Activated T-cell treated with anti-CD3 and anti-CD28 coated beads for 1 hour (primary cell): ENCODE data around the gene RPTOR.
"Not testable (repeated sequence)": the region's sequence is repeated elsewhere in the genome, so short reads cannot be mapped to it uniquely, and the experiment has no call there.

ENCODE experiments used
- DNase-seq: peaks from one replicate; pipeline ENCODE4 v3.0.0-alpha.2; 2020; ENCODE audit warnings: low read depth

The RPTOR gene

DNA sequence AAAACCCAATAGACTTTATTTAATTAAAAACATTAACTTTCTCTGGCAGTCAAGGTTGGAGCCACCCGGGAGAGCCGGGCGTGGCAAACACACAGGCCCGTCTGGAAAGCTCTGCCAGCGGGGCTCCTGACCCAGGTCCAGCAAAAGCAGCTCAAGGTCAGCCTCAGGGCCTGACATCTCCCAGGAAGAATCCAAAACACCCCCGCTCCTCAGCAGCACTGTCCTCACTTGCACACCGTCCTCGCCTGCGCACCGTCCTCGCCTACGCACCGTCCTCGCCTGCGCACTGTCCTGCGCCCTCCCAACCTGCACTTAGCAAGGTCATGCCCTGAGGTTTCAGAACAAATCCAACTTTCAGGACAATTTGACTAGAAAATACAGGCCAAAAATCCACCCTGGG is 31.4 kb upstream of the RPTOR start:
- no peak for DNase-seq

GRCh38 chr17:80513892-80514291 is 30.7 kb upstream of the RPTOR start:
- no peak for DNase-seq

- DNase-seq = no peak
These were observed 28.3 kb upstream of the RPTOR start for GRCh38 chr17:80516171-80516932.

DNA sequence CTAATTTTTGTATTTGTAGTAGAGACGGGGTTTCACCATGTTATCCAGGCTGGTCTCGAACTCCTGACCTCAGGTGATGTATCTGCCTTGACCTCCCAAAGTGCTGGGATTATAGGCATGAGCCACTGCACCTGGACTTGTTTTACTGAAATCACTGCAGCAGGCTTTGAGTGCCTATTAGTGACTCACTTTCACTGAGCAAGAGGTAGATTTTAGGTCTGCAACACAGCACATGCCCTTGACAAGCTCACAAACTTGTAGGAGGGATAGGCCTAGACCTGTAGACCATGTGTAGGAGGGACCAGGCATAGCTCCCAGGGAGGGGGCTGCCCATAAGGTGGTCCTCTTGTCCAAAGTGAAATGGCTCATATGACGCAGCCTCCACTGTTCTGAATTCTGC is 27.0 kb upstream of the RPTOR start:
- no peak for DNase-seq

DNA sequence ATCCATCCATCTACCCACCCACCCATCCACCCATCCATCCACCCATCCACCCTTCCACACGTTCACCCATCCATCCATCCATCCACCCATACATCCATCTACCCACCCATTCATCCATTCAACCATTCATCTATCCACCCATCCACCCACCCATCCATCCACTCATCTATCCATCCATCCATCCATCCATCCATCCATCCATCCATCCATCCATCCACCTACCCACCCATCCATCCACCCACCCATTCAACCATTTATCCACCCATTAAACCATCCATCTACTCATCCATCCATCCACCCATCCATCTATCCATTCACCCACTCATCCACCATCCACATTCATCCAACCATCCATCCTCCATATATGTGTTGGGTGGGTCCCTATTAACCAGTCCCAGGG is 26.2 kb upstream of the RPTOR start:
- DNase-seq = no peak

DNA sequence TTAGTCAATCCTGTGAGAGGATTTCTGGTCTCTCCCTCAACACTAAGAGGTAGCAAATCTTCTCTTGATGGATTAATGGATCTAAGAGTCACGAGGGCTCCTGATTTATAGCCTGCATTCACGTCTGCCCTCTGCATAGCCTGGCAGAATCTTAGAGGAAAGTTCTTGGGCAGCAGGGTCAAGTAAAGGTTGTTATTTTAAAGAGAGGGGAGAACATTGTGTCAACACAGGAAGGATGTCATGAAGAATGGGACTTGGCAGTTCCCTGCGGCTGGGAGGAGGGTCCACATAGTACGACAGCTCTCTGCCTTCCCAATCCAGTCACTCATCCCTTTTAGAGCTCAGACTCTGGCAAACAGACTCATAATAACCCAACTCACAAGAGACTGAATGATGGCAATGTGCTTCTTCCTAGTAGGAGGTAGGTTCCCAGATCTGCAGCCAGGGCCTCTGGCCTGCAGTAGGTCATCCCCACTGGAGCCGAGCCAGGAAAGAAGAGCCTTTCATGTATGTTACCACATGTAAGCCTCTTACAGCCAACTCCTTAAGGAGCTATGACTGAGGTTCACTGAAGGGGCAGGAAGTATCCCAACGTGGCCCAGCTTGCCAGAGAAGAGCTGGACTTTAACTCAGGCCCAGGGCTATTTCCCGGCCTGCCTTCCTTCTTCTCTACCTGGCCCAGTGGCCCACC is 25.4 kb upstream of the RPTOR start:
- no peak for DNase-seq

DNA sequence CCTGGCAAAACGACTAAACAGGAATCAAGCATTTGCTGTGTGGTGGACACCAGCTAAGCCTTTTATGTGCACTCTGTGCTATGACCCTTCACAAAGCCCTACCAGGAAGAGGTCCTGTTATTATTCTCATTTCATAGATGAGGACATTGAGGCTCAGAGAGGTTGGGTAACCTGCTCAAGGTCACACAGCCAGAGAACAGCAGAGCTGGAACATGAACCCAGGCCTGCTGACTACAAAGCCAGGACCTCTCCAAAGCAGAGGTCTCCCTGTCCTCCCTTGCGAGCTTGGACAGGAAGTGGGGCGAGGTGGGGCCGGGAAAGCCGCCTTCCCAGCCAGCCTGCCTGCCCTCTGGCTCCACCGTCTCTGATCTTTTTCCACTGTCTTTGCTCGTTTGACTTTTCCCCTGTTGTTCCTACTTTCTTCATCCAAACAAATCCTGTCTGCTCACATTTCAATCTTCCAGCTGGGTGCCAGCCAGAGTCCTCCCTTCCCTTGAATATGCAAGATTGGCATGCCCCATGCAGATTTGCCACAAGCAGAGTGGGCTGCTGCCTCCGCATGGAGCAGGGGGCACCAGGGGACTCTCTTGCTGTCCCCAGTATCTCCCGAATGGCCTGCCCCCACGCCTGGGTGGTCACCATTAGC is 23.7 kb upstream of the RPTOR start:
- DNase-seq = no peak

- DNase-seq = no peak
These were observed 21.4 kb upstream of the RPTOR start for GRCh38 chr17:80523054-80523744.

- DNase-seq = no peak
These were observed 20.5 kb upstream of the RPTOR start for GRCh38 chr17:80523956-80524712.

GRCh38 chr17:80526116-80526910 is 18.3 kb upstream of the RPTOR start:
- DNase-seq = no peak

- DNase-seq = no peak
These were observed 17.5 kb upstream of the RPTOR start for GRCh38 chr17:80527016-80527645.

GRCh38 chr17:80528536-80528935 is 16.1 kb upstream of the RPTOR start:
- no peak for DNase-seq

DNA sequence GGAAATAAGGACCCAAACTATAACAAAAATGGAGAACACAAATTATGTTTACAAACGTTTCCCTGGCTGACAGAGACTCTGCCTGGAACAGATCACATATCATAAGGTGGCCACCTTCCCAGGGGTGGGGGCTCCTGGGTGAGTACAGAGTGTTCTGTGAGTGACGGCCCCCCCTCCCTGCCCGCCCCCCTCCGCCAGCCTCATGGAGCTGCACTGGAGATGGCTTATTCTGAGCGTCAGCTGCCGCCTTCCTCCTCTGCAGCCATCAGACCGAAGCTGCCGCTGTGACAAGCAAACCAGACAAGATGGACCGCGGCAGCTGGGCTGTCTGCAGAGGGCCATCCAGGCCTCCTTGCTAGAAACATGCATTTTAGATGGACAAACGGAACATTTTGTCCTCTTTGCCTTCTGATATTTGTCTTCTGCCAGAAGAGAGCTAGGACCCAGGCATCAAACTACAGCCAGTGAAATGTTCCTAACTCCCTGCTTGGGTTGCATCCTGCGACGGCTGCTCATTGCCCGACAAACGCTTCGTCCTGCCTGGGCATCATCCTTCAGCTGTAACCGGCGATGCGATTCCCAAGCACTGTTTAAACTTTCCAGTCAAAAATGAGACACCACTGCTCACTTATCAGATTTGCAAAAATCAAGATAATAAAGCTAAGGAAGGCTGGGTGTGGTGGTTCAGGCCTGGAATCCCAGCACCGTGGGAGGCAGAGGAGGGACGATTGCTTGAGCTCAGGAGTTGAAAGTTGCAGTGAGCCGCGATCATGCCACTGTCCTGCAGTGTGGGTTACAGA is 15.3 kb upstream of the RPTOR start:
- DNase-seq = no peak

GRCh38 chr17:80529904-80530292 is 14.7 kb upstream of the RPTOR start:
- no peak for DNase-seq

GRCh38 chr17:80531400-80531799 is 13.2 kb upstream of the RPTOR start:
- DNase-seq = no peak

DNA sequence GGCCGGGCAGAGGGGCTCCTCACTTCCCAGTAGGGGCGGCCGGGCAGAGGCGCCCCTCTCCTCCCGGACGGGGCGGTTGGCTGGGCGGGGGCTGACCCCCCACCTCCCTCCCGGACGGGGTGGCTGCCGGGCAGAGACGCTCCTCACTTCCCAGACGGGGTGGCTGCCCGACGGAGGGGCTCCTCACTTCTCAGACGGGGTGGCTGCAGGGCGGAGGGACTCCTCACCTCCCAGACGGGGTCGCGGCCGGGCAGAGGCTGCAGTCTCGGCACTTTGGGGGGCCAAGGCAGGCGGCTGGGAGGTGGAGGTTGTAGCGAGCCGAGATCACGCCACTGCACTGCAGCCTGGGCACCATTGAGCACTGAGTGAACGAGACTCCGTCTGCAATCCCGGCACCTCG is 7.3 kb upstream of the RPTOR start:
- DNase-seq = not testable (repeated sequence)

DNA sequence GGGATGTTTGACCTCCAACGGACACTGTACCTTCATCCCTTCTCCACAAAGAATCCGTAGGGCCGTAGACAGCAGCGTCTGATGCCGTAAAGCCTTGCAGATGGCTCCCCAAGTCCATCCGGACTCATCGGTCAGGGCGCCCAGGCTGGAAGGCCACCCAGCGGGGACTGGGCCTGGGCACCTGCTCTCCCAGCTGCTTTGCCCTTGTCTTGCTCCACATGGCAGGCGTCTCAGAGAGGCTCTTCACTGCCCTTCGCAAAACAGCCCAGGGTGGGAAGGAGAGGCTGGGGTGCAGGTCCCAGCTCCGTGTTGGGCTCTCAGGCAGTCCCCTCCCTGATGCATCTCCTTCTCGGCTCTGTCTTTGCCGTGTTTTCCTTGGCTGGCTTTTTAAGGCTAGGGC is 6.2 kb upstream of the RPTOR start:
- DNase-seq = no peak

- no peak for DNase-seq
These were observed 5.5 kb upstream of the RPTOR start for GRCh38 chr17:80539022-80539641.

- DNase-seq = no peak
These were observed 825 bp downstream of the RPTOR start for GRCh38 chr17:80545499-80545826.
